GM12878 (cell line): ENCODE measurements around the gene SACS. TPM values are rescaled to one million over a fixed set of nuclear protein-coding genes. Genes with fewer than 3 reads are reported as not detected.

ENCODE experiments used
- HDAC6 ChIP-seq: fragments of 200-600 bp; sonication (generic); IDR thresholded peaks from one replicate; pipeline ENCODE4 v1.8.0; 2017; ENCODE audit warnings: antibody characterized with exemption; ENCODE audit not compliant: unreplicated experiment
- RBBP5 ChIP-seq: fragments of 200-600 bp; sonication (generic); conservative IDR thresholded peaks from 2 replicates; pipeline ENCODE4 v1.6.1; 2016
- ZNF24 ChIP-seq: fragments of 450-650 bp; IDR thresholded peaks from 2 replicates; pipeline ENCODE4 v1.6.1; 2017; ENCODE audit warnings: antibody characterized with exemption, mild to moderate bottlenecking
- polyA plus RNA-seq, 11 experiments: library from polyadenylated mRNA; depleted of rRNA in 4 of 11; unstranded in 6 of 11; stranded (reverse) in 5 of 11; fragments of >200 nt; fragmentation: Nextera tagmentation in 4 of 11; fragmentation: Illumina TruSeq in 1 of 11; extraction: Ambion mirVana in 4 of 11; extraction: Trizol in 1 of 11; gene quantifications; 1 replicate in 1 of 11; 2 replicates in 10 of 11; pipeline versions ENCODE4 v1.2.1 to v1.2.3, GENCODE V29; 2011 to 2016; ENCODE audit warnings: inconsistent platforms in 2 of 11, missing spikeins in 2 of 11, low read depth in 1 of 11
- total RNA-seq, 4 experiments: library from RNA; depleted of rRNA in 3 of 4; stranded (reverse); fragments of >200 nt in 3 of 4; fragmentation: Illumina TruSeq in 1 of 4; extraction: Trizol in 1 of 4; gene quantifications; 2 replicates each; pipeline versions ENCODE4 v1.2.1 to v1.2.3, GENCODE V29; 2013 to 2021
- TF ChIP-seq, protein P1 (sequence below): fragments of 450-650 bp; IDR thresholded peaks from 2 replicates; pipeline ENCODE4 v1.6.1; 2017; ENCODE audit warnings: mild to moderate bottlenecking, moderate library complexity
- TF ChIP-seq, protein P2 (sequence below): IDR thresholded peaks from 2 replicates; pipeline ENCODE4 v1.6.1; 2011; ENCODE audit warnings: low read depth, low read length, improper control_type of control experiment, borderline replicate concordance
- TF ChIP-seq, protein P3 (sequence below): IDR thresholded peaks from 2 replicates; pipeline ENCODE4 v1.6.1; 2012; ENCODE audit warnings: low read depth, low read length, improper control_type of control experiment

SACS gene
- total and polyA plus RNA-seq, 10 of the 15 experiments (the other 5 are each of a cell fraction or from before 2014, with no cell fraction given): 9.9 to 74.9 (median 22.1) TPM

DNA sequence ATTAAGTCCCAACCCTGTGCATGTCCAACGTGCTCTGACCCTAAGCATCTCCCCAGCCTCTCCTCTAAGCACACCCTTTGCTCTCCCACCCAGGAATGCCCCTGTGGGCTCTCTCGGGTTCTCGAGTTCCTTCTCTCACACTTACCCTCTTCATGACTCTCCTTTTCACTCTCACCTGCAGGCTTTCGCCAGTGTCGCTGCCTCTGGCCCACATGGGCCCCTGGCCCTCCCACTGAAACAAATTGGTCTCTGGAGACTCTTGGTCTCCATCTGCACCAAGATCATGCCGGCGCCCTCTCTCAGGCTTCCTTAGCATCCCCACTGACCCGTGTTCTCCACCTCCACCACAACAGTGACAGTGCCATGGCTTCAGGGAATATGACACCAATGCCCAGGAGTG is 19.6 kb upstream of the SACS start (continued):
- TF ChIP-seq, protein P1, sequence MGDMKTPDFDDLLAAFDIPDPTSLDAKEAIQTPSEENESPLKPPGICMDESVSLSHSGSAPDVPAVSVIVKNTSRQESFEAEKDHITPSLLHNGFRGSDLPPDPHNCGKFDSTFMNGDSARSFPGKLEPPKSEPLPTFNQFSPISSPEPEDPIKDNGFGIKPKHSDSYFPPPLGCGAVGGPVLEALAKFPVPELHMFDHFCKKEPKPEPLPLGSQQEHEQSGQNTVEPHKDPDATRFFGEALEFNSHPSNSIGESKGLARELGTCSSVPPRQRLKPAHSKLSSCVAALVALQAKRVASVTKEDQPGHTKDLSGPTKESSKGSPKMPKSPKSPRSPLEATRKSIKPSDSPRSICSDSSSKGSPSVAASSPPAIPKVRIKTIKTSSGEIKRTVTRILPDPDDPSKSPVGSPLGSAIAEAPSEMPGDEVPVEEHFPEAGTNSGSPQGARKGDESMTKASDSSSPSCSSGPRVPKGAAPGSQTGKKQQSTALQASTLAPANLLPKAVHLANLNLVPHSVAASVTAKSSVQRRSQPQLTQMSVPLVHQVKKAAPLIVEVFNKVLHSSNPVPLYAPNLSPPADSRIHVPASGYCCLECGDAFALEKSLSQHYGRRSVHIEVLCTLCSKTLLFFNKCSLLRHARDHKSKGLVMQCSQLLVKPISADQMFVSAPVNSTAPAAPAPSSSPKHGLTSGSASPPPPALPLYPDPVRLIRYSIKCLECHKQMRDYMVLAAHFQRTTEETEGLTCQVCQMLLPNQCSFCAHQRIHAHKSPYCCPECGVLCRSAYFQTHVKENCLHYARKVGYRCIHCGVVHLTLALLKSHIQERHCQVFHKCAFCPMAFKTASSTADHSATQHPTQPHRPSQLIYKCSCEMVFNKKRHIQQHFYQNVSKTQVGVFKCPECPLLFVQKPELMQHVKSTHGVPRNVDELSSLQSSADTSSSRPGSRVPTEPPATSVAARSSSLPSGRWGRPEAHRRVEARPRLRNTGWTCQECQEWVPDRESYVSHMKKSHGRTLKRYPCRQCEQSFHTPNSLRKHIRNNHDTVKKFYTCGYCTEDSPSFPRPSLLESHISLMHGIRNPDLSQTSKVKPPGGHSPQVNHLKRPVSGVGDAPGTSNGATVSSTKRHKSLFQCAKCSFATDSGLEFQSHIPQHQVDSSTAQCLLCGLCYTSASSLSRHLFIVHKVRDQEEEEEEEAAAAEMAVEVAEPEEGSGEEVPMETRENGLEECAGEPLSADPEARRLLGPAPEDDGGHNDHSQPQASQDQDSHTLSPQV: no peak
- TF ChIP-seq ZNF24 (no peak), RBBP5 (no peak), HDAC6 (no peak)
- TF ChIP-seq, protein P2, sequence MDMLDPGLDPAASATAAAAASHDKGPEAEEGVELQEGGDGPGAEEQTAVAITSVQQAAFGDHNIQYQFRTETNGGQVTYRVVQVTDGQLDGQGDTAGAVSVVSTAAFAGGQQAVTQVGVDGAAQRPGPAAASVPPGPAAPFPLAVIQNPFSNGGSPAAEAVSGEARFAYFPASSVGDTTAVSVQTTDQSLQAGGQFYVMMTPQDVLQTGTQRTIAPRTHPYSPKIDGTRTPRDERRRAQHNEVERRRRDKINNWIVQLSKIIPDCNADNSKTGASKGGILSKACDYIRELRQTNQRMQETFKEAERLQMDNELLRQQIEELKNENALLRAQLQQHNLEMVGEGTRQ: no peak
- TF ChIP-seq, protein P3, sequence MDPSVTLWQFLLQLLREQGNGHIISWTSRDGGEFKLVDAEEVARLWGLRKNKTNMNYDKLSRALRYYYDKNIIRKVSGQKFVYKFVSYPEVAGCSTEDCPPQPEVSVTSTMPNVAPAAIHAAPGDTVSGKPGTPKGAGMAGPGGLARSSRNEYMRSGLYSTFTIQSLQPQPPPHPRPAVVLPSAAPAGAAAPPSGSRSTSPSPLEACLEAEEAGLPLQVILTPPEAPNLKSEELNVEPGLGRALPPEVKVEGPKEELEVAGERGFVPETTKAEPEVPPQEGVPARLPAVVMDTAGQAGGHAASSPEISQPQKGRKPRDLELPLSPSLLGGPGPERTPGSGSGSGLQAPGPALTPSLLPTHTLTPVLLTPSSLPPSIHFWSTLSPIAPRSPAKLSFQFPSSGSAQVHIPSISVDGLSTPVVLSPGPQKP: no peak
- TF ChIP-seq, all 136 proteins: peak for 0
